Measurements from ENCODE around the gene RGS14. TPM values are rescaled to one million over a fixed set of nuclear protein-coding genes. Genes with fewer than 3 reads are reported as not detected.
A peak's percentile ranks its signal among the peaks of the same experiment; 100 is the strongest.
"Not testable (repeated sequence)": the region's sequence is repeated elsewhere in the genome, so short reads cannot be mapped to it uniquely, and the experiment has no call there.

The RGS14 gene
- total RNA-seq, 2 experiments from 2014 or later, result 113 to 124 TPM

- Mint-ChIP-seq H3K27ac (peak overlapping the region; percentile 76), H3K4me1 (peaks cover 69% of the 10 kb centered on the region), H3K9me3 (peaks cover 12% of the 10 kb centered on the region), H3K27me3 (no peaks in the 10 kb centered on the region), H3K4me3 (peak overlapping the region; percentile 92), H3K36me3 (peaks cover 25% of the 10 kb centered on the region)
- peak; percentile 5 for ATAC-seq (ENCODE audit: low read depth)
- POLR2A ChIA-PET, result interaction anchor here (0.6 to 2.6 kb wide), 10 partner anchors 9 to 97 kb away, joined by 3 to 13 read pairs (median 4); partner anchors contain the start of genes PRELID1 and RAB24
- no peak for DNase-seq
These were observed 671 bp downstream of the RGS14 start for GRCh38 chr5:177358370-177358819.

DNA sequence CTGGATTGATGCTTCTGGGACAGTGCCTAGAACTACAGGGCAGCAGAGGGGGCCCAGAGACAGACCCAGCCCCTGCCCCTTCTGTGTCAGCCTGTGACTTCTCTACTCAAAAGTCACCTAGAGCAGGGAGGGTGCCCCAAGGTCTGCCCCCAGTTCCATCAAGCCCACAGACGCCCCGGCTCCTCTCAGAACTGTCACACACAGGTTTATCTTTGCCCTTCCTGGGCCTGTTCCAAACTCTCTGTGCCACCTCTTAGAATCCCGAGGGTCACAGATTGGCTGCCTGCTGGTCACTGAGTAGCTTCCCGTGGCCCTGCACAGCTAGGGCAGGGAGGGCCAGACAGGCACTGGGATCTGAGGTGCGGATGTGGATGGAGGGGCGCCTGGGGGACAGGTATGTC lies 1.7 kb downstream of the RGS14 start:
- peaks cover 21% of the 10 kb centered on the region for H3K36me3 Mint-ChIP-seq
- peaks cover 71% of the 10 kb centered on the region for H3K4me1 Mint-ChIP-seq

GRCh38 chr5:177359860-177360259 lies 2.1 kb downstream of the RGS14 start:
- no peak for DNase-seq
- peaks cover 19% of the 10 kb centered on the region for H3K36me3 Mint-ChIP-seq

More for the DNA sequence above, 1.7 kb downstream of the RGS14 start:
- POLR2A ChIA-PET, result interaction anchor here (1.1 to 2.7 kb wide), 3 partner anchors 8 to 47 kb away, joined by 5 to 19 read pairs (median 6); partner anchors contain the start of gene LMAN2
- Mint-ChIP-seq H3K9me3 (peaks cover 8% of the 10 kb centered on the region), H3K27ac (peak overlapping the region; percentile 76), H3K27me3 (no peaks in the 10 kb centered on the region), H3K4me3 (peak overlapping the region; percentile 92)
- DNase-seq (no peak), ATAC-seq (ENCODE audit: low read depth) (no peak)

GRCh38 chr5:177360740-177361139 lies 3.0 kb downstream of the RGS14 start:
- not testable (repeated sequence) for H3K27ac Mint-ChIP-seq; ATAC-seq (ENCODE audit: low read depth); DNase-seq; H3K27me3 Mint-ChIP-seq; H3K9me3 Mint-ChIP-seq
- H3K36me3 Mint-ChIP-seq, result peaks cover 19% of the 10 kb centered on the region
- H3K4me3 Mint-ChIP-seq, result peak overlapping the region; percentile 42
- POLR2A ChIA-PET, result interaction anchor here (0.6 to 2.7 kb wide), 4 partner anchors 9 to 55 kb away, joined by 4 to 24 read pairs (median 13); partner anchors contain the start of genes LMAN2 and MXD3
- H3K4me1 Mint-ChIP-seq, result peaks cover 61% of the 10 kb centered on the region

More at GRCh38 chr5:177359860-177360259, 2.1 kb downstream of the RGS14 start:
- ATAC-seq (ENCODE audit: low read depth), result no peak
- Mint-ChIP-seq H3K27ac (peak overlapping the region; percentile 76), H3K4me3 (peak overlapping the region; percentile 92), H3K9me3 (peaks cover 4% of the 10 kb centered on the region), H3K4me1 (peaks cover 68% of the 10 kb centered on the region), H3K27me3 (no peaks in the 10 kb centered on the region)
- POLR2A ChIA-PET, result interaction anchor here (1.1 to 2.7 kb wide), 3 partner anchors 9 to 47 kb away, joined by 6 to 24 read pairs (median 19); partner anchors contain the start of gene LMAN2

GRCh38 chr5:177361418-177362291 lies 3.9 kb downstream of the RGS14 start:
- H3K4me3 Mint-ChIP-seq, result peak overlapping the region; percentile 86
- H3K4me1 Mint-ChIP-seq, result peaks cover 54% of the 10 kb centered on the region
- ATAC-seq (ENCODE audit: low read depth), result no peak
- H3K27ac Mint-ChIP-seq, result peak overlapping the region; percentile 68
- DNase-seq, result no peak
- H3K27me3 Mint-ChIP-seq, result no peaks in the 10 kb centered on the region
- peaks cover 21% of the 10 kb centered on the region for H3K36me3 Mint-ChIP-seq
- POLR2A ChIA-PET, result interaction anchor here (2.0 to 2.7 kb wide), 3 partner anchors 10 to 49 kb away, joined by 7 to 24 read pairs (median 19); partner anchors contain the start of genes LMAN2 and MXD3
- H3K9me3 Mint-ChIP-seq, result no peaks in the 10 kb centered on the region

DNA sequence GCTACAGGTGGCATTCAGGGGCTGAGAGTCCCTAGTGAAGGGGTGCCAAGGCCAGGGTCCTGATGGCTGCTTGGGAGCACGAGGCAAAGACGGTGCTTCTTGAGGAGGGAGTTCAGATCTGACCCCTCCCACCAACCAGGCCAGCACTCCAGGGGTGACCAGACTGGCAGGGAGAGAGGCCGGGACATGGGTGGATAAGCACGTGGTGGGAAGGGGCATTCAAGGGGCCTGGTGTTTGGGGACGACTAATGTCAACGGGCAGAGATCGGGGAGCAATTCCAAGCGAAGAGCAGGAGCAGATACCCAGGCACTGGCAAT lies 4.5 kb downstream of the RGS14 start:
- H3K36me3 Mint-ChIP-seq, result peaks cover 23% of the 10 kb centered on the region
- peaks cover 48% of the 10 kb centered on the region for H3K4me1 Mint-ChIP-seq
- H3K4me3 Mint-ChIP-seq, result peak overlapping the region; percentile 86
- ATAC-seq (ENCODE audit: low read depth), result no peak
- no peak for DNase-seq
- H3K27me3 Mint-ChIP-seq, result no peaks in the 10 kb centered on the region
- no peaks in the 10 kb centered on the region for H3K9me3 Mint-ChIP-seq
- peak overlapping the region; percentile 68 for H3K27ac Mint-ChIP-seq
- POLR2A ChIA-PET, result interaction anchor here (2.0 to 2.7 kb wide), 2 partner anchors 9 to 50 kb away, joined by 7 to 24 read pairs; partner anchors contain the start of gene MXD3

- H3K27ac Mint-ChIP-seq, result peak overlapping the region; percentile 68
- peaks cover 43% of the 10 kb centered on the region for H3K4me1 Mint-ChIP-seq
- POLR2A ChIA-PET, result interaction anchor here (0.5 to 2.7 kb wide), 2 partner anchors 9 to 103 kb away, joined by 5 to 24 read pairs; no protein-coding TSS in a partner anchor
- H3K4me3 Mint-ChIP-seq, result peak overlapping the region; percentile 86
- no peaks in the 10 kb centered on the region for H3K9me3 Mint-ChIP-seq
- H3K36me3 Mint-ChIP-seq, result peaks cover 23% of the 10 kb centered on the region
- DNase-seq, result peak; percentile 71
- peak; percentile 60 for ATAC-seq (ENCODE audit: low read depth)
- no peaks in the 10 kb centered on the region for H3K27me3 Mint-ChIP-seq
These were observed 5.1 kb downstream of the RGS14 start for GRCh38 chr5:177362610-177363507.

GRCh38 chr5:177363565-177363964 lies 5.8 kb downstream of the RGS14 start:
- no peak for DNase-seq
- no peak overlapping the region for H3K27ac Mint-ChIP-seq
- H3K9me3 Mint-ChIP-seq, result no peaks in the 10 kb centered on the region
- ATAC-seq (ENCODE audit: low read depth), result no peak
- H3K27me3 Mint-ChIP-seq, result no peaks in the 10 kb centered on the region
- peaks cover 28% of the 10 kb centered on the region for H3K36me3 Mint-ChIP-seq
- POLR2A ChIA-PET, result interaction anchor here (0.5 kb wide), 1 partner anchor 102 kb away, joined by 5 read pairs; no protein-coding TSS in a partner anchor
- peak overlapping the region; percentile 86 for H3K4me3 Mint-ChIP-seq
- peaks cover 48% of the 10 kb centered on the region for H3K4me1 Mint-ChIP-seq

- POLR2A ChIA-PET, result interaction anchor here (1.1 kb wide), 1 partner anchor 8 kb away, joined by 3 read pairs; no protein-coding TSS in a partner anchor
These were observed 6.6 kb downstream of the RGS14 start for GRCh38 chr5:177364159-177364962.

DNA sequence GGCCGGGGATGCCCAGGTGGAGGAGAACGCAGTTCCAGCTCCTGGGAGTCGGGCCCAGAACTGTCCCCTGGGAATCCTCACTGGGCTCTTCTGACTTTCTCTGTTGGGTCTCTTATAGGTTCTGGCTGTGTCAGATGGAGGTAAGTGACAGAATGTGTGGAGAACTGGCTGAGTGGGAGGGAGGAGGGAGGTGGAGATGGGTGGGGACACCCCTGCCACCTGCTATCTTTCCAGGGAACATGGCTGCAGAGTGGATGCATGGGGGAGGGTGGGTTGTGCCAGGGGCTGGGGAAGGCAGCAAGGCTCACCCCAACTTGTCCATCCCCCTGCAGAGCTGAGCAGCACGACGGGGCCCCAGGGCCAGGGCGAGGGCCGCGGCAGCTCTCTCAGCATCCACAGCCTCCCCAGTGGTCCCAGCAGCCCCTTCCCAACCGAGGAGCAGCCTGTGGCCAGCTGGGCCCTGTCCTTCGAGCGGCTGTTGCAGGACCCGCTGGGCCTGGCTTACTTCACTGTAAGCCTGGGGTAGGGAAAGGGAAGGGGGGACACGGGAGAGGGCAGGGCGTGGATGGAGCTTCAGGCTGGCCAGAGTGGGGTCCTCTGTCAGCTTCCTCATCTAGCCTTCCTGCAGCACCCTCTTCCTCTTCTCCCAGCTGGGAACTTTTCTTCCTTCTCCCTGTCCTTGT lies 8.3 kb downstream of the RGS14 start:
- Mint-ChIP-seq H3K4me3 (no peak overlapping the region), H3K36me3 (peaks cover 26% of the 10 kb centered on the region), H3K27me3 (no peaks in the 10 kb centered on the region), H3K27ac (no peak overlapping the region), H3K4me1 (peaks cover 42% of the 10 kb centered on the region), H3K9me3 (no peaks in the 10 kb centered on the region)
- DNase-seq (no peak), ATAC-seq (ENCODE audit: low read depth) (no peak)
- POLR2A ChIA-PET, result interaction anchor here (0.9 kb wide), 1 partner anchor 14 kb away, joined by 4 read pairs; the partner anchor contains the start of gene LMAN2

More at GRCh38 chr5:177364159-177364962, 6.6 kb downstream of the RGS14 start:
- peaks cover 48% of the 10 kb centered on the region for H3K4me1 Mint-ChIP-seq
- H3K36me3 Mint-ChIP-seq, result peaks cover 28% of the 10 kb centered on the region
- H3K27ac Mint-ChIP-seq, result no peak overlapping the region
- ATAC-seq (ENCODE audit: low read depth) (no peak), DNase-seq (no peak)
- H3K9me3 Mint-ChIP-seq, result no peaks in the 10 kb centered on the region
- peak overlapping the region; percentile 16 for H3K4me3 Mint-ChIP-seq
- no peaks in the 10 kb centered on the region for H3K27me3 Mint-ChIP-seq

DNA sequence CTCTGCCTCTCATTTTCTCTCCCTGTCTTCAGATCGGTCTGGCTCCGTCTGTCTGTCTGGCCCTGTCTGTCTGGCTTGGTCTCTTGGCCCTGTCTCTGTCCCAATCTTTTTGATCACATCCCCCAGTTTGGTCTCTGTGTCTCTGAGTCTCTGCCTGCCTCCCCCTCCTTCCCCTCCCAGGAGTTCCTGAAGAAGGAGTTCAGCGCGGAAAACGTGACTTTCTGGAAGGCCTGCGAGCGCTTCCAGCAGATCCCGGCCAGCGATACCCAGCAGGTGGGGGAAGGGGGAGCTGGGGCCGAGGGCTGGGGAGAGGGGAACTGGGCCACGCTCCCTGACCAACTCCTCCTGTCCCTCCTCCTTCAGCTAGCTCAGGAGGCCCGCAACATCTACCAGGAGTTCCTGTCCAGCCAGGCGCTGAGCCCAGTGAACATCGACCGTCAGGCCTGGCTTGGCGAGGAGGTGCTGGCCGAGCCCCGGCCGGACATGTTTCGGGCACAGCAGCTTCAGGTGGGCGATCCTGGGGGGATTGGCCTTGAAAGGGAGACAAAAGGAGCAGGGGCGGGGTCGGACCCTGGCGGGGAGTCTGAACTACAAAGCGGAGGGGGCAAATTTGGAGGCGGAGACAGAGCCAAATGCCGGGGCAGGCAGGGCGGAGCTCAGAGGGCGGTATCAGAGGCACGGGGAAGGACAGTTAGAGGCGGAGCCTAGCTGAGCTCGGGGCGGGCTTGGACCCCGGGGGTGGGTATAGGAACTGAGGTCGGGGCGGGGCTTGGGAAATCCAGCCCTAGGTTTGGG lies 9.0 kb downstream of the RGS14 start:
- DNase-seq (no peak), ATAC-seq (ENCODE audit: low read depth) (no peak)
- Mint-ChIP-seq H3K27me3 (no peaks in the 10 kb centered on the region), H3K36me3 (peaks cover 26% of the 10 kb centered on the region), H3K27ac (no peak overlapping the region), H3K4me1 (peaks cover 43% of the 10 kb centered on the region), H3K4me3 (no peak overlapping the region), H3K9me3 (no peaks in the 10 kb centered on the region)
- POLR2A ChIA-PET, result interaction anchor here (1.0 to 1.5 kb wide), 2 partner anchors 12 to 47 kb away, joined by 3 read pairs; no protein-coding TSS in a partner anchor
